ENCODE measurements around the gene KRT2.

The KRT2 gene

GRCh38 chr12:52636592-52637258 is 15.3 kb downstream of the KRT2 start:
- no peak for DNase-seq

DNA sequence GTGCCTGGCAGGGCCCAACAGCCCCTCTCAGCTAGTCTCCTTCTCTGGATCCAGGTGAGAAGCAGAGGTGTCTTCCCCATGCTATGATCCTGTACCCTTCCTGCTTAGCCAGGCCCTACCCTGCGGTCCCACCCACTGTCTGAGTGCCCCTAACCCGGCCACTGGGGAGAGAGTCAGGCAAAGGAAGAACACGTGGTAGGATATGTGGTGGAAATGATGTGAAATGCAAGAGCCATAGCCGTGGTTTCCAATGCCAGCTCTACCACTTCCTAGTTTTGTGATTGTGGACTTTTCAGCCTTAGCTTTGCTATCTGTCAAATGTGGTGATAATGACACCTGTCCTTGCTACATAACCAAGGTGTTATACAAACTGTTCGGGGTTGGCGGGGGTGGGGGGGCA is 15.8 kb downstream of the KRT2 start:
- DNase-seq: no peak

- DNase-seq: no peak
Observed at GRCh38 chr12:52634266-52635056, 17.6 kb downstream of the KRT2 start.

- DNase-seq: peak; percentile 17
Observed at GRCh38 chr12:52633383-52633782, 18.6 kb downstream of the KRT2 start.

DNA sequence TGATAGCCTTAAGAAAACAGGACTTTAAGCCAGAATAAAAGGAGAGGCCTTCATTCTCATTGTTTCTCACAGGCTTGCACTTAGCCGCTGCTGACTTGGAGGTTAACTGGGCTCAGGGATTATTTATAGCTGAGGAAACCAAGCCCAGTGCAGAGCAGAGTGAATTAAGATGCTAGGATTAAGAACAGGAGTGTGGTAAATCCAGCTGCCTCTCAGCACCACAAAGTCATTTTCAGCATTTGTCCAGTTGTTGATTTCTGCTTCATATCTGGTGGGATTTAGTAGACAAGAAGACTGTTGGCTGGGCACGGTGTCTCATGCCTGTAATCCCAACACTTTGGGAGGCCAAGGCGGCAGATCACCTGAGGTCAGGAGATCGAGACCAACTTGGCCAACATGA is 19.4 kb downstream of the KRT2 start:
- DNase-seq: no peak

DNA sequence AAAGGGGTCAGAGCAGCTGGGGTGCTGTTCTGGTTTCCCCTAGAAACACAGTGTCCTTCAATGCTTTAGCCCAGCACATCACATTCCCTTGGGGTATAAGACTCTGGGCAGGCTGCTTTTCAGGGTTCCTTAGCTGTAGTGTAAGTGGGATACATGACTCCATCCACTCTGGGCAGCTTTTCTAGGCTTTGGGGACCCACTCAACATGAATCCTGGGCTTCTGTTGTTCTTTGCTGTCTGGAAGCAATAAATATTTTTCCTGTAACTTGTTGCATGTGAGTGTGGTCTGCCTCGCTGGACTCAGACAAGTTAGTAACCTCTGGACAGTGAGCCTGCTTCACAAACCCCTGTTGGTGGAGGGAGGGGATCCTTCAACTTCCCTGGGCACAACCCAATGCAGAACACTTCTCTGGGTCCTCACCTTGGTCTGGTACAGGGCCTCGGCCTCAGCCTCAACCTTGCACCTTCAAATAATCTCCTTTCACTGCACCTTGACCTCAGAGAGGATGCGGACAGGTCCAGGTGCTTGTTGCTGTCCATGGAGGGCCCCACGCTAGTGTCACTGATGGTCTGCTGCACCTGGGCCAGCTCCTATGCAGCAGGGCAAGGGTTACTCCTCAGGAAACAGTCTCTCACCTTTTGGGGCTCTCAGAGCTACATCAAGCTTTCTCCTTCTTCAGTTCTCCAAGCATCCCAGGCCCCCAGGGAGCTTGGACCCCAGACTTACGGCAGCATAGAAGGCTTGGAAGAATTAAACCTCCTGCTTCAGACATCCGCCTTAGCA is 20.1 kb downstream of the KRT2 start:
- DNase-seq: no peak

- DNase-seq: no peak
Observed at GRCh38 chr12:52631264-52631663, 20.7 kb downstream of the KRT2 start.

- DNase-seq: no peak
Observed at GRCh38 chr12:52630599-52631200, 21.3 kb downstream of the KRT2 start.

GRCh38 chr12:52630008-52630500 is 22.0 kb downstream of the KRT2 start:
- DNase-seq: no peak

DNA sequence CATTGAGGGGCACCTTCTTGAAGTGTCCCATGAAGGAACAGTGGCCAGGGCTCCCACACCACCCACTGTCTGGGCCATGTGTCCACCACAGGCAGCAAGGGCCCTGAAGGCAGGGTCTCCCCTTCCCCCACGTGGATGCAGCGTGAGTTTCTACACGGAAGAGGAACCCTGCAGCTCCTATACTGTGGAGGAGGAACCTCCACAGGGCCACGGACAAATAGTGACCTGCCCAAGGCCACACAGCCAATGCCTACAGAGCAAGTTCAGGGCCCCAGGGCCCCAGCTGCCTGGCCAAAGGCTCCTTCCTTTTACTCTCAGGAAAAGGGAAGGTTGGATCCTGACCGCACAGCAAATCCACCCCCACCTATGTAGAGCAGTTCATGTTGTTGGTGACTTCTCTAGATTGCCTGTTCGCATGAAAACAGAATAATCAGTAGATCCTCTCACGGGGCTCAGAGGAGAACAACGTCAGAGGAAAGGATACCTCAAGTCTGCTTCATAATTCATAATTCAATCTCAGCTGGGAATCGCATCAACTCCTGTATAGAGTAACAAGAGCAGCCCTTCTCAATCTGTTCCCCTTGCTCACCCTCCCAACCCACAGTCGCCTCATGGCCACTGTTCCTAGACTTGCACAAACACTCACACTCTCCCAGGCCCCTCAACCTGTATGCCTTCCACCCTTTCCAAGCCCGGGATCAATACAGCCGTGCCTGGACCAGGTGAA is 22.6 kb downstream of the KRT2 start:
- DNase-seq: no peak

- no peak for DNase-seq
Observed at GRCh38 chr12:52628841-52629240, 23.2 kb downstream of the KRT2 start.

- no peak for DNase-seq
Observed at GRCh38 chr12:52628111-52628507, 23.9 kb downstream of the KRT2 start.

DNA sequence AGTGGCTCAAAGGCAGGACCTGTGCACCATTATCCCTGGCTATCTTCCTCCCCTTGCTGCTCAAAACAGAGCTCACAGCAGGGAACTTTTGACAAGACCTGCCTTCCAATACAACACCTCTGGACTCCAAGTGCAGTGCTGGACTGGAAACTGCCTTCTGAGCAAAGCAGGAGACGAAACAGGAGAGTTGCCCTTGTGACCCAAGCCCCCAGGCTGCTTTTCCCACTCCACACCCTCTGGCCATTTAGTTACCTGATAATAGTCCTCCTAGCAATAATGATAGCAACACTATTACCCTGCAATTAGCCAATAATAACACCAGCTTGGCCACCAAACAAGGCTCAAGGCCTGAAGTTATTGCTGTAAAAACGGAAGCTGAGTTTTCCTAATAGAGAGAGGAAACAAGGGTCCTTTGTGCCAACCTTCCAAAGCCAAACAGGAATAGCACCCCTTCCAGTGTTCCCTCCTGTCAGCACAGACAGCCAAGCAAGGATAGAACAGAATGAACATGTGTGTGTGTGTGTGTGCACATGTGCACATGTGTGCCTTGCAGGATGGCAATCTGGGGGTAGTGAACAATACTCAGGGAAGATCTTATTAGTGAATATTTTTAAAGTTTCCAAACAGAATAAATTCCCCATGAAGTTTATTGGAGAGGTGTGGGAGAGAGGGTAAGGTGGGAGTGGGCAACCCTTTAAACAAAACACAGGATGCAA is 24.5 kb downstream of the KRT2 start:
- DNase-seq: no peak

GRCh38 chr12:52622349-52622748 is 29.7 kb downstream of the KRT2 start:
- DNase-seq: no peak

- DNase-seq: no peak
Observed at GRCh38 chr12:52618866-52619265, 33.1 kb downstream of the KRT2 start.

DNA sequence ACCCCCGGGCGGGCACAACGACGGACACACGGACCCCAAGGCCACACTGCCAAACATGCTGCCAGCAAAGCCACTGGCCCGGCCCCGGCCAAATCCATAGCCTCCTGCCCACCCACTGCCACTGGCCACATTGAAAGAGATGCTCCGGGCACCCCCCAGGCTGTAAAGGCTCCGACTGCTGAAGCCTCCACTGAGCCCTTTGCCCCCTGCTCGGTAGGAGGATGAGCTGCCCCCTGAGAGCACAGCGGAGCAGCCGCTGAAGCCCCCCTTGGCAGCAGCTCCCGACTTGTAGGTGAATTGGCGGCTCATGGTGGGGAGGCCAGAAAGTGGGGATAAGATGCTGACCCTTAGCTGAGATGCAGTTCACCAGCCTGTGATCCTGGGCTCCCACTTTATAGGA is 33.8 kb downstream of the KRT2 start, which contains the start of gene KRT73:
Gene KRT73 (minus strand): TSS at position 344 of the 400 bp plus-strand sequence. CDS start 35 bp downstream, at position 309.
- no peak for DNase-seq

DNA sequence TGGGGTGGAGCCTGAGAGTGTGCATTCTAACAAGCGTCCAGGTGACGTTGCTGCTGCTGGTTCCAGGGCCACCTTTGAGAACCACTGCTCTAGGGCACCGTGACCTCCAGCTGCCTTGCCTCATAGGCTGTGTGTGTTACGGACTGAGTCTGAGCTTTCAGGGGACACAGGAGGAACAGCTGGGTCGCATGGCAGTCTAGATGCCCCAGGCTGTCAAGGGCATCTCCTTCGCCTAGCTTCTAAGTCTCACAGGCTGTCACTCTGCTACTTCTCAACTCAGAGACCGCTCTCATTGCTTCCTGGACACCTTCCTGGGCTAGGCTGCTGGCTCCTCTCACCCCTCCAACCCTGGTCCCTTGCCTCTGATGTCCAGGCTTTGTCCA is 34.6 kb downstream of the KRT2 start:
- DNase-seq: no peak

GRCh38 chr12:52616680-52617402 is 35.2 kb downstream of the KRT2 start:
- DNase-seq: no peak

- no peak for DNase-seq
Observed at GRCh38 chr12:52615912-52616311, 36.1 kb downstream of the KRT2 start.

- DNase-seq: peak; percentile 8
Observed at GRCh38 chr12:52615208-52615868, 36.7 kb downstream of the KRT2 start.

All from CD4-positive, alpha-beta T cell treated with Interleukin-12 subunit alpha and Interleukin-12 subunit beta, for 1 hour (primary cell).